ENCODE results near the gene GPR137.

The GPR137 gene

GRCh38 chr11:64245797-64246620 lies 39.6 kb upstream of the GPR137 start:
- no peak for TF ChIP-seq CTCF (IDR thresholded peaks at IDR 0.05; ENCODE audit: low read depth, low read length)
- H3K4me3 ChIP-seq (ENCODE audit: low read depth, low read length): peak overlapping the region; percentile 91

GRCh38 chr11:64246621-64246870 lies 39.1 kb upstream of the GPR137 start:
- H3K4me3 ChIP-seq (ENCODE audit: low read depth, low read length): peak overlapping the region; percentile 91

GRCh38 chr11:64246871-64247728 lies 38.5 kb upstream of the GPR137 start, which contains the start of gene PPP1R14B:
PPP1R14B (minus strand) TSS chr11:64246943; CDS start chr11:64246673, 270 bp downstream.
- no peak for TF ChIP-seq CTCF (IDR thresholded peaks at IDR 0.05; ENCODE audit: low read depth, low read length)
- H3K4me3 ChIP-seq (ENCODE audit: low read depth, low read length): peak within 1 kb of the TSS; percentile 91

GRCh38 chr11:64247729-64248531 lies 37.7 kb upstream of the GPR137 start:
- peak overlapping the region; percentile 65 for H3K4me3 ChIP-seq (ENCODE audit: low read depth, low read length)
- TF ChIP-seq CTCF (IDR thresholded peaks at IDR 0.05; ENCODE audit: low read depth, low read length): no peak

GRCh38 chr11:64248578-64248977 lies 37.1 kb upstream of the GPR137 start:
- H3K4me3 ChIP-seq (ENCODE audit: low read depth, low read length): no peak overlapping the region
- no peak for TF ChIP-seq CTCF (IDR thresholded peaks at IDR 0.05; ENCODE audit: low read depth, low read length)

GRCh38 chr11:64249038-64249437 lies 36.6 kb upstream of the GPR137 start:
- TF ChIP-seq CTCF (IDR thresholded peaks at IDR 0.05; ENCODE audit: low read depth, low read length): no peak
- no peak overlapping the region for H3K4me3 ChIP-seq (ENCODE audit: low read depth, low read length)

- no peak for TF ChIP-seq CTCF (IDR thresholded peaks at IDR 0.05; ENCODE audit: low read depth, low read length)
- H3K4me3 ChIP-seq (ENCODE audit: low read depth, low read length): no peak overlapping the region
These were observed 35.9 kb upstream of the GPR137 start for GRCh38 chr11:64249563-64250414.
